ENCODE data around the gene STAG2.

- TF ChIP-seq POLR2A (IDR thresholded peaks at IDR 0.05; ENCODE audit: low read depth, low read length) (no peak), POLR2AphosphoS5 (IDR thresholded peaks at IDR 0.05; ENCODE audit: low read depth, low read length) (no peak)
Observed at GRCh38 chrX:124010157-124010556, 48.7 kb downstream of the STAG2 start.
